NCI-H82 treated with DMSO at 0.1 percent for 48 hours (cell line): ENCODE results near the gene CLIC5.
"Not testable (repeated sequence)": the region's sequence is repeated elsewhere in the genome, so short reads cannot be mapped to it uniquely, and the experiment has no call there.

Experiments used
- DNase-seq: peaks from one replicate; lab custom pipeline; 2025; ENCODE audit not compliant: unreplicated experiment; lab: John Stamatoyannopoulos, UW

CLIC5 gene

DNA sequence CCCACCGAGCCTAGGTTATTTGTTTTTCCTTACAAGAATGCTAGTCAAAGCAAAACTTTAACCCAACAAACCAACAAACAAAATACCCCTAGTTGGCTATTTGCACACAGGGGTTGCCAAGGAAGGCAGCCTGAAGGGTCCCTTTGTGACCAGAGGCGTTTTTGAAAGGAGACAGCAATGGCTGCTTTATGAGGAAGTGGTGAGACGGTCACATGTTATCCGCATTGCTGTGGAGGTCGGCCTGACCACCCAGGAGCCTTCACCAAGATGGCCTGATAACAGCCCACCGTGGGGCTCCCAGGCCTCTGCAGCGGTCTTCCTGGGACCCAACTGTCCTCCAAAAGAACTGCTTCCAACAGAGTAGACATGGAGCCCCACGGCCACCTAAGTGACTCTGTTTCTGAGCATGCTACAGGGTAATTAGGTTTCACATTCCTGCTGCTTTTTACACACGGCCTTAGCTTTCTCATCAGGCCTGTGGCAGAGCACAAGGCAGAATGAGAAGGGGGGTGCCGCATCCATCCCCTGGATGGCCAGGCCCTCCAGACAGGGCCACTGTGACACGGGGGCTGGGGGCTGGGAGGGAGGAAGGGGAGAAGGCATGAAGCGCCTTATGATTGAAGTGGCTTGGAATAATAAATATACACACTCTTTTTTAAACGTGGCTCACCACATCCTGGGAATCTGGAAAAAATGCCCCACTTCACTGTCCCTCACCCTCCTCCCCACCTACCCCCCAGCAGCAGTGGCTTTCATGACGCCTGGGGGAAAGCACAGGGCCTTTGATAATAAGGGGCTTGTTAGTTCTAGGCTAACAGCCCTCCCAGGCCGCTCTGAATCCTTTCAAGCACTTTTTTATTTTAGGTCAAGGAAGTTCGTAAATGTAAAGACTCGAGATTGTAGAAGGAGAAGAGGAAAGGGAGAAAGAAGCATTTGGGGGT lies 86.0 kb downstream of the CLIC5 start:
- DNase-seq = no peak

DNA sequence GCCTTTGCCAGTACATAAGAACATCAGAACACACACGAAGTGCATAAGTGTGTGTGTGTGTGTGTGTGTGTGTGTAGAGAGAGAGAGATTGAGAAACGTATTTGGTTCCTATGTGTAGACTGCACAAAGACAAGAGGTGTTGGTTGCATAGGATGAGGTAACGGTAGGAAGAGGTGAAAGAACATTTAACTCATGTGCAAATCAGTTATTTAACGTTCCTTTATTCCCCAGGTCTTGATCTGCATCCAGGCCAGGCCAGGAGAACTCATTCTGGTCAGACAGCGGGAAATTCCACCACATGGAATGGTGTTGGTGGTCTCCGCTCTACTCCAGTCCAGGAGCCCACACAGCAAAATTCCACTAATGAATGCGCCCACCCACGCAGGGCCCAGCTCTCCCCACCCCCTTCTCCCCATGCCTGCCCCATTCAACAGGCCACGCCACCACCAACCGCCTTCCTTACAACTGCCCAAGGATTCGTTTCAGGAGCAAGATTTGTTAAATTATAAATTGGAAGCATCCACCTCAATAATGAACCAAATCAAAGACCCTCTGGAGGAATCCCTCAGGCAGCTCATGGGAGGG lies 86.8 kb downstream of the CLIC5 start:
- DNase-seq = no peak

DNA sequence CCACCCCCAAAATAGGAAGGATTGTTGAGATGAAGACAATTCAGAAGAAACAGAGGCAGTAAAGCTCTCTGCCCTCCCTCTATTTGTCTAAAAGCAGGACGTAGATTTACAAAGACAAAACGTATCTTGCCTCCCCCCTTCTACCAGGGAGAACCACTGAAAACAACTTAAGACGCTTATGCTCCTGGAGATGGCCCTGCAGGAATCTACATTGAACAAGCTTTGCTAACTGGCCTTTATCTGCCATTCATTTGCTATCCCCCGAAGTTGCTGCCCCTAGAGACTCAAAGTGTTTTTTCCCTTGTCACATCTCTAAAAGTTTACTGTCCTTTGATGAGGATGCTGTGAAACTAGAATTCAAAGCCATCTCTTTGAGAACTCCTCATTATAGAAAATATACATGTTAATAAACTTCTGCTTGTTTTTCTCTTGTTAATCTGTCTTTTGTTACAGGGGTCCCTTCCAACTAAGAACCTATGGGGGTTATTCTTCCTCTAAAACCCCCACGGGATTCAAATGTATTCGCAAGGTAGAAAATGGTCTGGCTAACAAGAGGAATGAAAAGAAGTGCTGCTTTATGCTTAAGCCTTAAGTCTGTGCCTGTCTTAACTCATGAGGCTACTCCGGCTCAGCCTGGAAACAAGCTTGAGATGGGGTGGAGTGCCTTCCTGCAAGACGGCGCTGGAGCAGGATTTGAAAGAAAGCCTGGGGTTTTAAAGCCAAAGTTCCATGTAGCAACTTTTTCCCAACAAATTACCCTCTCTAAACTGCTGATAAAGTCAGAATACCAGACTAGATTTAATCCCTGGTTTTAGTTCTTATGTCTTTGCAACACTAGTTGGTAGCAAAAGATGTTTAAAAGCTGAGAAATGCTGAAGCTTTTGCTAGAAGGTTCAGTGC lies 88.0 kb downstream of the CLIC5 start:
- no peak for DNase-seq

DNA sequence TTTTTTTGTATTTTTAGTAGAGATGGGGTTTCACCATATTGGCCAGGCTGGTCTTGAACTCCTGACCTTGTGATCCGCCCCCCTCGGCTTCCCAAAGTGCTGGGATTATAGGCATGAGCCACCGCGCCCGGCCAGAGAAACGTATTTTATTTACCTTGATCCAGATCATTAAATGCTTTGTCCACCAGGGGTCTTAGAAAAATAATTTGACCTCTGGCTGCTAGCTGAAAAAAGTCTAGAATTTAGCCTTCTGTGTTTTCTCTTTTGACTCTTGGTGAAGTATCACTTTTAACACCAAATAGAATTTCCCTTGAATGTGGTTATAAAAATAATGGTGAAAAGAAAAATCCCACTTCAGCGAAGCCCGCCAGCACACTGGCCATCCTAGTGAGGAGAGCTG lies 89.2 kb downstream of the CLIC5 start:
- DNase-seq = not testable (repeated sequence)

- DNase-seq = no peak
Measured at GRCh38 chr6:45924763-45925342, 90.8 kb downstream of the CLIC5 start.

DNA sequence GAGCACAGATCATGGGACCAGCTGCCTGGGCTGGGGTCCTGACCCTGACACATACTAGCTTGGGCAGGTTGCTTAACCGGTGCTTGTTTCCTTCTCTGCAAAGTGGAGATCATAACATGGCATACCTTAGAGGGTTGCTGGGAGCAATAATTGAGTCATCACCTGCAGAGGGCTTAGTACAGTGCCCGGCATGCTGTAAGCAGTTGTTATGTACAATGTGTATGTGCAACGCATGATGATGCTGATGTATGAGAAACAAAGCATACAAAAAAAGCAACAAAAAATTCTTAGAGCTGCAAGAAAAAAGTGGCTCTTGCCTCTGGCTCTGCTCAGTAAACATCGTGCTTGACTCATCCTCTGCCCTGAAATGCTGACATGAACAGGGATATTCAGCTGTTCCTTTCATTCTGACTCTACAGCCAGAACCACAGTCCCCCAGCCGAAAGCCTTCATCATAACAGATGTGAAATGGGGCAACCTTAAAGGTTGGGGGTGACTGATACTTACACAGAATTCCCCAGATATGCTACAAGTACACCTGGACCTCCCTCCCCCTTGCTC lies 91.7 kb downstream of the CLIC5 start:
- DNase-seq = no peak

DNA sequence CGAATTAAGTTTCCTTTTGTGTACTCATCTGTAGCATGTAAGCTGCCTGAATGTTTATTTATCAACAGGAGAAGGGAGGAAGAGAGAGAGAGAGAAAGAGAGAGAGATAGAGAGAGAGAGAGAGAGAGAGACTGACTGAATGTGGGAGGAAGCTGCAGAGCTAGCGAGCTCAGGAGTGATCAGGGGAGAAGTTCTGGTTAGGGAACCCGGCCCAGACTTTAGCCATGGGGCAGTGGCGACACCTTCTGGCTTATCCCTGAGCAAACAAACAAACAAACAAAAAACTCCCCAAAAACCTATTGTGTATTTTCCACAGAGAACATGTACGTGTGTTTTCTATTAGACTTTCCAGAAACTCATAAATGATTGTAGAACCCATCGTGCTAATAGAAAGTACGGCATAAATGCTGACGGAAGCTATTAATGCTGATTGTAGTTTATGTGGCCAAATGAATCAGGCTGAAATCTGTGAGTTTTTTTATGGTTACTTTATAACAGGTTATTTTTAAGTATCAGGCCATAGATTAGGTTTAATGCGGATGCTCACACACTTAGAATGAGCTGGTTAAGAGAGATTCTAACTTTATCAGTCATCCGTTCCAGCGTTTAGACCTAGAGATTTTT lies 92.8 kb downstream of the CLIC5 start:
- DNase-seq = peak; percentile 41

GRCh38 chr6:45921691-45922281 lies 93.9 kb downstream of the CLIC5 start:
- DNase-seq = no peak

DNA sequence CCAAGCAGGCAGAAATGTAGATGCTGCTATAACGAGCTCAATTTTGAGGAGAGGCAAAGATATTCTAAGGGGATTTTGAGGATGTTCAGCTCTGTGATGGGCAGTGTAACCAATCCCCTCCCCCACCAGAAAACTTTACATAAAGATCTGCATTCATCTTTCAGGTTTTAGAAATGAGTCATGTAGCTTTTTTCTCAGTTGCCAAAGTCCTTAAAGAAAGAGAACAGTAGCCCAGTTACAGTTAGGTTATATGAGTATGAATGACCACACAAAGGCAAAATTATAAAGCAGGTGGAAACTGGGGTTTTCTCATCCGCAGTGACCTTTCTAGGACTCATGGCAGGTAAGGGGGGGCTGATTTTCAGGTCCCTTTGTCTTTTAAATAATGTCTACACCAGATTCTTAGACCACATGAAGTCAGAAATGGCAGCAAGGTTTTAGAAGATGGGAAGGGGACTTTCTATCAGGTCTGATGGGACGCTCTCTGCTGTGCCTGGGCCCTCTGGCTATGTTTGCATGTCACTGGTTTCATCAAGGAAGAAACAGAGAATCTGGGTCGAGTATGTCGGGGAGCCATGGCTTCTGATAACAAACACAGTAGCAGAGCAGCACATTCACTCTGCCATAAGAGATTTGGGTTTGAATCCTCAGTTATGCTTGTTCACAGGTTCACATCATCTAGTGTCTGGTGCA lies 94.7 kb downstream of the CLIC5 start:
- DNase-seq = no peak

- no peak for DNase-seq
Measured at GRCh38 chr6:45917439-45917838, 98.2 kb downstream of the CLIC5 start.

DNA sequence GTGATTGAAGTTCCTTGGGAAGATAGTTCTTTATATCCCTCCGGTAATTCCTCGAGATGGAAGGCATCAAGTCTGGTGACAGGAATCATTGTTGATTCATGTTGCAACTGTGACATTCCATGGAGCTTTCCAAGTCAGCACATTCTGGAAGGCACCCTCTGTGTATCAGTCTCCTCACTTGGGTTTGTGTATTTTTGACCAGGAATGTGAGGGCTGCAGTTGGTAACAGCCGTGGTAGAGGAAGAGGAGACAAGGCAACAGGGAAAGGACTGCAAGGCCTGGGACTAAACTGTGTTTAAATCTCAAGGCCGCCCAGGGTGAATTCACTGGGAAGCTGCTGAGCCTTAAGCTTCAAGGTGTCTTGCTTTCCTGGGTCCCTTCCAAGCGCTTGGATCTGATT lies 99.0 kb downstream of the CLIC5 start:
- no peak for DNase-seq

- DNase-seq = no peak
Measured at GRCh38 chr6:45915780-45916468, 99.7 kb downstream of the CLIC5 start.

- DNase-seq = no peak
Measured at GRCh38 chr6:45911691-45912090, 104.0 kb downstream of the CLIC5 start.

- no peak for DNase-seq
Measured at GRCh38 chr6:45903959-45904358, 111.7 kb downstream of the CLIC5 start.

GRCh38 chr6:45902984-45903383 lies 112.7 kb downstream of the CLIC5 start:
- DNase-seq = no peak

GRCh38 chr6:45901767-45902650 lies 113.7 kb downstream of the CLIC5 start:
- no peak for DNase-seq

DNA sequence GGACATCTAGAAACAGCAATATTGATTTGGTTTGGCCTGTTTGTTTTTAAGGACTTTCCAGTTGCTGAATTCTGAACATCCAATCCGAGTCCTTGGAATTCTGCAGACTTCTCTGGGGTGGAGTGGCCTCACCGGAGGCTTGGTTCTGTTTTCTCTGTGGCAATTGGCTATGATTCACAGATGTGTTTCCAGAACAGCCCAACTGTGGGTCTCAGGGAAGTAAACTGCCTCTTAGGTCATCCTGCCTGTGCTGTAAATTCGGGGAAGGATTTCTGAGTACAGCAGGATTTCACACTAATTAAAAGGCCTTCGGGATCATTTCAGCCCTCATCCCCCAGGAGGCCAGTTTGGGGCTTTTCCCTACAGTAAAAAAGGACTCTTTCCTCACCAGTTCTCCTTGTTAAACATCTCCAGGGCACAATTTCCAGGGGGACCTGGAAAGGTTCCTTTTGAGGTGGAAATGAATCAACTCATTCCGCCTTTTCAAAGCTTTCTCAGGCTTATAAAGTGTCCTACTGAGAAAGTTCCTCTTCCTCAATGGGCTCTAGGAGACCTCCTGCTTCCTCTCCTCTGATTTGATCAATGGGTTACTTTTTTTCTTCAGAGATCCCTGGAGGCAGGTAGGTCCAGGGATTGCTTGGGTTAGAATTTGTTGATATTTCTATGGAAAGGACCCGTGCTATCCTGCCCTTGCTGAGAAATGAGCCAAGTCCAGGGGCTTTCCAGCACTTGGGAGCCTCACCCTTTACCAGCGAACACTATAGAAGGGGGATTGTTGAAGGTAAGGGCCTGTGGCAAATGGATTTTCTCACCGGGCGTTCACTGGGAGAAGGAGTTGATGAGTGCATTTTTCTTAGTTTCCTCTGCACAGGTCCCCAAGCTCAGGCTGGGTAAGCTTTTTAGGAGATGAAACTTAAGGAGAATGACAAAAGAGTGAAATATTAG lies 114.6 kb downstream of the CLIC5 start:
- no peak for DNase-seq
